Omental fat pad (tissue), 4 donors: ENCODE data around the gene YRDC. TPM values are rescaled to one million over a fixed set of nuclear protein-coding genes. Genes with fewer than 3 reads are reported as not detected.
A peak's percentile ranks its signal among the peaks of the same experiment; 100 is the strongest.
"Not testable (repeated sequence)": the region's sequence is repeated elsewhere in the genome, so short reads cannot be mapped to it uniquely, and the experiment has no call there.

ENCODE experiments used
- ATAC-seq: fragments of 150-250 bp; one replicate; pipeline ENCODE4 v1.9.1; 2016; ENCODE audit warnings: mild to moderate bottlenecking, moderate library complexity; ENCODE audit not compliant: low FRiP score
- DNase-seq: peaks from one replicate; pipeline ENCODE4 v3.0.0-alpha.2; 2019; ENCODE audit warnings: low spot score
- CTCF ChIP-seq, 3 donors: fragments of 450-650 bp; IDR thresholded peaks; one replicate each; pipeline ENCODE4 v1.5.1; 2016 to 2017; ENCODE audit warnings: antibody characterized with exemption in 3 of 3, mild to moderate bottlenecking in 3 of 3, moderate library complexity in 2 of 3
- total RNA-seq, 4 donors: library from RNA; depleted of rRNA; stranded (reverse); fragments of >200 nt; gene quantifications; one replicate each; pipeline ENCODE4 v1.1.0, GENCODE V29; 2016

Gene YRDC
- total RNA-seq, 4 donors from 2014 or later, result 14.7 to 28.6 (median 16.0) TPM

GRCh38 chr1:37794372-37795339 lies 13.4 kb downstream of the YRDC start:
- no peak for TF ChIP-seq CTCF (IDR thresholded peaks at IDR 0.05)
- ATAC-seq, result peak; percentile 17
- DNase-seq, result no peak

DNA sequence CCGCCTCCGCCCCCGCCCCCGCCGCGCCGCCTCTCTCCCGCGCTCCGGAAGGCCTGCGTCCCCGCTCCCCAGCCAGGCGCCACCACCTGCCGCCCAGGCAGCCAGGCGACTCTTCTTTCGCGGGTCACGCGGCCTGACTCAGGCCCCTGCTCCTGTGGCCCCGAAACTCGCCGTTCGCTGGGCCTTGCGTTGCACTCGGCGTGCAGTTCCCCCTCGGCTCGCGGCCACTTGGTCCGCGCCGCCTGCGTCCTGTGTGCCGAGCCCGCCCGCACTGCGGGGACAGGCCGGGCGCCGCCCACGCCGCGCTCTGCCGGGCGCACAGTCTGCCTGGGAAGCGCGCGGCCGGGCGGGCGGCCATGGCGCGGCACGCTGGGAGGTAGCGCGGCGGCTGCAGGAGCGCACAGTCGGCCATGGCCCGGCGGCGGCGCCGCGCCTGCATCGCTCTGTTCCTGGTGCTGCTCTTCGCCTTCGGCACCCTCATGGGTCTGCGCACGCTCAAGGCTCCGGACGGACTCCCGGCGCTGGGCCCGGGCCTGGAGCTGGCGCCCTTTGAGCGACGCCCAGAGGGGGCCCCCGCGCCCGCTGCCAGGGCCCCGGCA lies 14.1 kb downstream of the YRDC start, which contains the start of gene MANEAL:
TSS of gene MANEAL (plus strand) at position 75 of the 599 bp plus-strand sequence. CDS start at position 411, 336 bp downstream.
- peak; percentile 58 for ATAC-seq
- no peak for DNase-seq
- TF ChIP-seq CTCF (IDR thresholded peaks at IDR 0.05), result no peak

- TF ChIP-seq CTCF (IDR thresholded peaks at IDR 0.05), result no peak
- ATAC-seq (no peak), DNase-seq (no peak)
Measured at GRCh38 chr1:37792943-37793686, 14.9 kb downstream of the YRDC start.

DNA sequence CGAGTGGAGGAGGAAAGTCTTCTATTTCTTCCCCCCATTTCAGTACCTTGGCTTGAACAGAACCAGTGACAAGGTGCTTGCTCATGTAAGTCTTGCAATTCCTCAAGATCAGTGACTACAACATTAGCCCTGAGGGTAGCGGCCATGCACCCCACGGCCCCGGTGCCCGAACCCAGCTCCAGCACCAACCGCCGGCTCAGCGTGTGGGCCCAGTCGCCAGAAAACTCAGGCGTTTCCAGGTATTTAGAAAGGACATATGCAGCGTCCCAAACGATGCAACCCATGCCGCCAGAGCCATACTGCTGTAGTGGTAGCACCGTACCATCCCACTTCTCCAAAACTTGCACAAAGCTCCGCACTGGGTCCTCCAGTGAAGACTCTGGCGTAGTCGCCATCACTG lies 25.5 kb downstream of the YRDC start:
- ATAC-seq, result no peak
- no peak for TF ChIP-seq CTCF (IDR thresholded peaks at IDR 0.05)
- DNase-seq, result no peak

DNA sequence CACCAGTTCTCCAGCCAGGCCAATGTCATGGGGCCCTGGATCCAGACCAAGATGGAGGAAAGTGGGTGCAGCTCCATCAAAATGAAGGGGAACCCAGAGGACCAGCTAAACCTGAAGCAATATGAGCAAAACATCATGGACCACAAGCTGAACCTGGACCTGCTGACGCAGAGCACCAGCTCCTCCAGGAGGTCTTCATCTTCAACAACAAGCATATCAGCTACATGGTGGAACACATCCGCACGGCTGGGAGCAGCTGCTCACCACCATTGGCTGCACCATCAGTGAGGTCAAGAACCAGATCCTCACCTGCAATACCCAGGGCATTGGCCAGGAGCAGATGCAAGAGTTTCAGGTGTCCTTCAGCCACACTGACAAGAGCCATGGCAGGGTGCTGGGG lies 29.4 kb downstream of the YRDC start:
- DNase-seq (no peak), ATAC-seq (no peak)
- no peak for TF ChIP-seq CTCF (IDR thresholded peaks at IDR 0.05)

DNA sequence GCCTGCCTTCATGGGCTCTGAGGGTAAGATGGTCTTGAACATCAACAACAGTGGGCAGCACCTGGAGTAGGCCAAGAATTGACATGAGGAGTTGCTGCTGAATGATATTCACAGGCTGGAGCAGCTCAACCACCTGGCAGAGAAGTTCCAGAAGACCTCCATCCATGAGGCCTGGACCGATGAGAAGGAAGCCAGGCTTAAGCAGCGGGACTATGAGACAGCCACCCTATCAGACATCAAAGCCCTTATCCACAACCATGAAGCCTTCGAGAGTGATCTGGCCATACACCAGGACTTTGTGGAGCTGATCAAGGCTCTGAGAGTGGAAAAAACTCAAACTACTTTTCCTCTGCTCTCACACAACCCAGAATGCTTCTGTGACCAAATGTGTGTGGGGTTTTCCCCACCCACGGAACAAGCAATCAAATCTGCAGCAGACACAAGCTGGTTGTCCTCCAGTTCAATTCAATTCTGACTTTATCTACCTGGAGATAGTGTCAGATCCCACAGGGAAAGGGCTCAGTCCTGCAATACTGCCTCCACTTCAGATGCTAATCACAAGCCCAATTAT lies 31.0 kb downstream of the YRDC start:
- ATAC-seq, result no peak
- no peak for DNase-seq
- no peak for TF ChIP-seq CTCF (IDR thresholded peaks at IDR 0.05)

- DNase-seq, ATAC-seq: not testable (repeated sequence)
Measured at GRCh38 chr1:37771440-37771839, 36.6 kb downstream of the YRDC start.
